HG02588 (cell line): ENCODE results near the gene KRT35.
A peak's percentile ranks its signal among the peaks of the same experiment; 100 is the strongest.

Source experiments
- ATAC-seq: cut with Tn5 transposase; IDR thresholded peaks from one replicate; pipeline ENCODE4 v1.9.1; 2021; ENCODE audit warnings: mild to moderate bottlenecking, moderate library complexity; ENCODE audit not compliant: unreplicated experiment

Gene KRT35

GRCh38 chr17:41512546-41513167 is 31.7 kb upstream of the KRT35 start:
- ATAC-seq: no peak

GRCh38 chr17:41511716-41512115 is 30.8 kb upstream of the KRT35 start:
- ATAC-seq: no peak

GRCh38 chr17:41511116-41511515 is 30.2 kb upstream of the KRT35 start:
- ATAC-seq: no peak

- no peak for ATAC-seq
These were observed 29.5 kb upstream of the KRT35 start for GRCh38 chr17:41510251-41511065.

GRCh38 chr17:41507315-41507880 is 26.4 kb upstream of the KRT35 start:
- ATAC-seq: no peak

GRCh38 chr17:41505809-41506767 is 25.1 kb upstream of the KRT35 start:
- no peak for ATAC-seq

- no peak for ATAC-seq
These were observed 24.3 kb upstream of the KRT35 start, which contains the start of gene KRT13 for GRCh38 chr17:41505007-41505808. TSS of gene KRT13 (minus strand) at chr17:41505612. CDS start at chr17:41505550, 62 bp downstream.

GRCh38 chr17:41504246-41504977 is 23.5 kb upstream of the KRT35 start:
- ATAC-seq: no peak

GRCh38 chr17:41503202-41503601 is 22.3 kb upstream of the KRT35 start:
- no peak for ATAC-seq

GRCh38 chr17:41500131-41500911 is 19.4 kb upstream of the KRT35 start:
- no peak for ATAC-seq

- no peak for ATAC-seq
These were observed 18.8 kb upstream of the KRT35 start for GRCh38 chr17:41499714-41500113.

- no peak for ATAC-seq
These were observed 17.3 kb upstream of the KRT35 start for GRCh38 chr17:41498276-41498675.

GRCh38 chr17:41496803-41497484 is 16.0 kb upstream of the KRT35 start:
- peak; percentile 47 for ATAC-seq

GRCh38 chr17:41494524-41494923 is 13.6 kb upstream of the KRT35 start:
- ATAC-seq: no peak

GRCh38 chr17:41492771-41493170 is 11.8 kb upstream of the KRT35 start:
- no peak for ATAC-seq

- ATAC-seq: no peak
These were observed 11.4 kb upstream of the KRT35 start for GRCh38 chr17:41492351-41492750.

- ATAC-seq: no peak
These were observed 10.5 kb upstream of the KRT35 start for GRCh38 chr17:41491476-41491875.
